ENCODE data around the gene DRC3.

DNA sequence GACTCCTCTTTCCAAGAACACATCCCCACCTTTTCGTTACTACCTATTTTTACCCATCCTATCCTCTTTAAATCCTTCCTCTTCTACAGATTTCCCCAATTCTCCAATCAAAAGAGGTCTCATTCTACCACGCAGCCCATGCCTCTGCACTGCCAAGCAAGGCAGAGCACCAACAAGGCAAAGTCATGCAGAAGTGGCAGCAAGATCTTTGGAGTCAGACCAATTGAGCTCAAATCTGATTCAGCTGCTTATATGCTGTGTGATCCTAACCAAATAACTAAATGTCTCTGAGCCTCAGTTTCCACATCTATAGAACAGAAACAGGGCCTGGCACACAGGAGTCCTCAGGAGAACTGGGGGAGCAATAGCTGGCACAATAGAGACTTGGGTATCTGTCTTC lies 41.5 kb upstream of the DRC3 start:
- no peak for TF ChIP-seq EZH2 (IDR thresholded peaks at IDR 0.05; ENCODE audit: borderline replicate concordance, low read depth, low read length, poor library complexity, severe bottlenecking)
- TF ChIP-seq, protein P1, sequence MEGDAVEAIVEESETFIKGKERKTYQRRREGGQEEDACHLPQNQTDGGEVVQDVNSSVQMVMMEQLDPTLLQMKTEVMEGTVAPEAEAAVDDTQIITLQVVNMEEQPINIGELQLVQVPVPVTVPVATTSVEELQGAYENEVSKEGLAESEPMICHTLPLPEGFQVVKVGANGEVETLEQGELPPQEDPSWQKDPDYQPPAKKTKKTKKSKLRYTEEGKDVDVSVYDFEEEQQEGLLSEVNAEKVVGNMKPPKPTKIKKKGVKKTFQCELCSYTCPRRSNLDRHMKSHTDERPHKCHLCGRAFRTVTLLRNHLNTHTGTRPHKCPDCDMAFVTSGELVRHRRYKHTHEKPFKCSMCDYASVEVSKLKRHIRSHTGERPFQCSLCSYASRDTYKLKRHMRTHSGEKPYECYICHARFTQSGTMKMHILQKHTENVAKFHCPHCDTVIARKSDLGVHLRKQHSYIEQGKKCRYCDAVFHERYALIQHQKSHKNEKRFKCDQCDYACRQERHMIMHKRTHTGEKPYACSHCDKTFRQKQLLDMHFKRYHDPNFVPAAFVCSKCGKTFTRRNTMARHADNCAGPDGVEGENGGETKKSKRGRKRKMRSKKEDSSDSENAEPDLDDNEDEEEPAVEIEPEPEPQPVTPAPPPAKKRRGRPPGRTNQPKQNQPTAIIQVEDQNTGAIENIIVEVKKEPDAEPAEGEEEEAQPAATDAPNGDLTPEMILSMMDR (conservative IDR thresholded peaks at IDR 0.05; ENCODE audit: low read depth, low read length): no peak
